Lung (tissue), 12 donors: ENCODE measurements around the gene SLC35F3. TPM values are rescaled to one million over a fixed set of nuclear protein-coding genes. Genes with fewer than 3 reads are reported as not detected.

Experiments
- ATAC-seq: fragments of 200-7000 bp; cut with Tn5 transposase; one replicate; pipeline ENCODE4 v1.9.1; 2020; ENCODE audit warnings: moderate number of reproducible peaks; ENCODE audit not compliant: insufficient read depth, low FRiP score
- DNase-seq, 3 donors: peaks; one replicate each; pipeline ENCODE4 v3.0.0-alpha.2; 2013 to 2017
- H3K27ac ChIP-seq, 2 donors: one replicate each; pipeline ENCODE4 v1.5.1; 2013; ENCODE audit warnings: mild to moderate bottlenecking in 2 of 2, moderate library complexity in 2 of 2, control low read depth in 1 of 2, inconsistent platforms in 1 of 2, low read depth in 1 of 2, low read length in 1 of 2
- H3K27me3 ChIP-seq, 3 donors: one replicate each; pipeline ENCODE4 v1.5.1; 2013; ENCODE audit warnings: low read length in 2 of 3; ENCODE audit not compliant: control insufficient read depth in 3 of 3, insufficient read depth in 3 of 3
- H3K36me3 ChIP-seq, 4 donors: one replicate each; pipeline ENCODE4 v1.5.1; 2013; ENCODE audit warnings: low read length in 4 of 4, mild to moderate bottlenecking in 1 of 4, moderate library complexity in 1 of 4; ENCODE audit not compliant: control insufficient read depth in 4 of 4, insufficient read depth in 4 of 4
- H3K4me1 ChIP-seq, 5 donors: one replicate each; pipeline ENCODE4 v1.5.1; 2013; ENCODE audit warnings: low read length in 5 of 5, mild to moderate bottlenecking in 2 of 5, moderate library complexity in 1 of 5; ENCODE audit not compliant: control insufficient read depth in 5 of 5, insufficient read depth in 5 of 5
- H3K4me3 ChIP-seq: one replicate; pipeline ENCODE4 v1.5.1; 2013; ENCODE audit warnings: mild to moderate bottlenecking, control low read depth, moderate library complexity
- H3K9ac ChIP-seq, 2 donors: one replicate each; pipeline ENCODE4 v1.5.1; 2013; ENCODE audit warnings: low read length in 2 of 2, control low read depth in 1 of 2; ENCODE audit not compliant: insufficient read depth in 1 of 2
- H3K9me3 ChIP-seq, 4 donors: one replicate each; pipeline ENCODE4 v1.5.1; 2013; ENCODE audit warnings: low read length in 3 of 4, mild to moderate bottlenecking in 1 of 4, moderate library complexity in 1 of 4; ENCODE audit not compliant: control insufficient read depth in 4 of 4, insufficient read depth in 3 of 4
- WGBS, 2 donors: extraction: QIAGEN DNeasy Blood & Tissue Kit; methylation state at CpG; one replicate each; pipeline ENCODE4 v1.1.7; 2013; 5-methylcytosine and 5-hydroxymethylcytosine counted together
- polyA plus RNA-seq, 2 donors: library from polyadenylated mRNA; stranded (reverse); fragments of 200-250 nt; gene quantifications; one replicate each; pipeline ENCODE4 v1.2.1, GENCODE V29; 2013
- total RNA-seq, 2 donors: library from RNA; depleted of rRNA in 1 of 2; stranded (reverse); fragments of >200 nt in 1 of 2; gene quantifications; one replicate each; pipeline ENCODE4 v1.2.1, GENCODE V29; 2014 to 2021
- TF ChIP-seq, protein P1 (sequence below): IDR thresholded peaks from 2 replicates; pipeline ENCODE4 v1.5.1; 2012; ENCODE audit warnings: mild to moderate bottlenecking; ENCODE audit errors: control extremely low read depth, extremely low read depth
- donor health status: control.
- donor health status: control.
- donor health status: Bipolar disorder and iron deficiency.
- donor health status: healthy.
- donor health status: DM: yes; HTN: yes; CAD: no.

The SLC35F3 gene
- total and polyA plus RNA-seq, 4 donors = 0.09 to 1.4 (median 0.48) TPM

GRCh38 chr1:234185438-234185837 lies 281.0 kb downstream of the SLC35F3 start:
- TF ChIP-seq, protein P1, sequence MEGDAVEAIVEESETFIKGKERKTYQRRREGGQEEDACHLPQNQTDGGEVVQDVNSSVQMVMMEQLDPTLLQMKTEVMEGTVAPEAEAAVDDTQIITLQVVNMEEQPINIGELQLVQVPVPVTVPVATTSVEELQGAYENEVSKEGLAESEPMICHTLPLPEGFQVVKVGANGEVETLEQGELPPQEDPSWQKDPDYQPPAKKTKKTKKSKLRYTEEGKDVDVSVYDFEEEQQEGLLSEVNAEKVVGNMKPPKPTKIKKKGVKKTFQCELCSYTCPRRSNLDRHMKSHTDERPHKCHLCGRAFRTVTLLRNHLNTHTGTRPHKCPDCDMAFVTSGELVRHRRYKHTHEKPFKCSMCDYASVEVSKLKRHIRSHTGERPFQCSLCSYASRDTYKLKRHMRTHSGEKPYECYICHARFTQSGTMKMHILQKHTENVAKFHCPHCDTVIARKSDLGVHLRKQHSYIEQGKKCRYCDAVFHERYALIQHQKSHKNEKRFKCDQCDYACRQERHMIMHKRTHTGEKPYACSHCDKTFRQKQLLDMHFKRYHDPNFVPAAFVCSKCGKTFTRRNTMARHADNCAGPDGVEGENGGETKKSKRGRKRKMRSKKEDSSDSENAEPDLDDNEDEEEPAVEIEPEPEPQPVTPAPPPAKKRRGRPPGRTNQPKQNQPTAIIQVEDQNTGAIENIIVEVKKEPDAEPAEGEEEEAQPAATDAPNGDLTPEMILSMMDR = no peak

DNA sequence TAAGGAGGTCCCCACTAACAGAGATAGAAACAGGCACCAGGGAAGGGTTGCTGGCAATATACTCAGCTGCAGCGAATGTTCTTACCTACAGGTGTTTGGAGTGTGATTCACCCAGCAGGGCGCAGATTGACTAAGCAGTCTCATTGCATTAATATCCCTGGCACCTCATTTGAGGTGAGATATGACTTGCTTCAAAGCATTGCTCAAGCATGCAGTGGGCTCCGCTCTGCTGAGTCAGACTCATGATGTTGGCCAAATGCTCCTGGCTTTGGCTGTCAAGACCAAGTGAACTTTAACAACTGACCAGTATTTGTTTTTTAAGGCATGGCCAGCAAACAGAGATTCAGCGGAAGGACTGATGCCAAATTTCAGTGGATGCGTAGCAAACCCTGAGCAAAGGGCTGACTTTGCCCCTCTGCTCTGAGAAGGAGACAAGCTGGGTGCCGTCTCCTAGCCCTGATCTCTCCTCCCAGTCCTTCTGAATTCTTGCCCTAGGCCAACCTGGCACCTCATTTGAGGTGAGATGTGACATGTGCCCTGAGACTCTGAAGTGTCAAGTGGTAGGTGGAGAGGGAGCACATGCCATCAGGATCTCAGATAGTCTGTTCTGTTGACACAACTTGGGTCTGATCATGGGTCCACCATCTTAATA lies 281.7 kb downstream of the SLC35F3 start:
- Histone ChIP-seq H3K27ac (no peak overlapping the region), H3K9ac (no peak overlapping the region), H3K27me3 (peaks cover 0 to 3% (median 0%) of the 10 kb centered on the region in 3 donors), H3K36me3 (no peaks in the 10 kb centered on the region), H3K4me3 (no peak overlapping the region), H3K4me1 (no peaks in the 10 kb centered on the region), H3K9me3 (peaks cover 0 to 9% (median 3%) of the 10 kb centered on the region in 4 donors)
- DNase-seq = no peak
- no peak for ATAC-seq
- WGBS, 2 donors = 81 to 88% methylated on average over 6 of the region's 6 CpGs
- TF ChIP-seq, protein P1 = no peak

More at GRCh38 chr1:234185438-234185837, 281.0 kb downstream of the SLC35F3 start:
- no peaks in the 10 kb centered on the region for H3K36me3 ChIP-seq
- no peak overlapping the region for H3K9ac ChIP-seq
- peaks cover 0 to 3% (median 0%) of the 10 kb centered on the region in 3 donors for H3K27me3 ChIP-seq
- H3K4me3 ChIP-seq = no peak overlapping the region
- H3K4me1 ChIP-seq = no peaks in the 10 kb centered on the region
- 94 to 100% methylated on average over 1 of the region's 1 CpG for WGBS, 2 donors
- H3K9me3 ChIP-seq = peaks cover 0 to 9% (median 3%) of the 10 kb centered on the region in 4 donors
- DNase-seq (no peak), ATAC-seq (no peak)
- H3K27ac ChIP-seq = no peak overlapping the region

DNA sequence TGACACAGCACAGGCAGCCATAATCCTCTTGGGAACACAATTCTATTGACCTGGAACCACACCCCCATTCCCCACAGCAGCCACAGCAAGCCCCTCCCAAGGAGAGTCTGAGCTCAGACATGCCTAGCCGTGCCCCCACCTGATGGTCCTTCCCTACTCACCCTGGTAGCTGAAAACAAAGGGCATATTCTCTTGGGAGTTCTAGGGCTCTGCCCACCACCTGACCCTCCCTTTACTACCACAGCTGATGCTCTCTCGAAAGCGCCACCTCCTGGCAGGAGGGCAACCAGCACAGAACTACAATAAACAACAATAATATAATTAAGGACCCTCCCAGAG lies 283.9 kb downstream of the SLC35F3 start:
- no peak overlapping the region for H3K9ac ChIP-seq
- TF ChIP-seq, protein P1 = no peak
- H3K4me3 ChIP-seq = no peak overlapping the region
- no peaks in the 10 kb centered on the region for H3K4me1 ChIP-seq
- 50 to 55% methylated on average over 3 of the region's 3 CpGs for WGBS, 2 donors
- ATAC-seq (no peak), DNase-seq (no peak)
- H3K27ac ChIP-seq = no peak overlapping the region
- H3K9me3 ChIP-seq = peaks cover 0 to 11% (median 5%) of the 10 kb centered on the region in 4 donors
- no peaks in the 10 kb centered on the region for H3K36me3 ChIP-seq
- H3K27me3 ChIP-seq = peaks cover 0 to 3% (median 0%) of the 10 kb centered on the region in 3 donors

DNA sequence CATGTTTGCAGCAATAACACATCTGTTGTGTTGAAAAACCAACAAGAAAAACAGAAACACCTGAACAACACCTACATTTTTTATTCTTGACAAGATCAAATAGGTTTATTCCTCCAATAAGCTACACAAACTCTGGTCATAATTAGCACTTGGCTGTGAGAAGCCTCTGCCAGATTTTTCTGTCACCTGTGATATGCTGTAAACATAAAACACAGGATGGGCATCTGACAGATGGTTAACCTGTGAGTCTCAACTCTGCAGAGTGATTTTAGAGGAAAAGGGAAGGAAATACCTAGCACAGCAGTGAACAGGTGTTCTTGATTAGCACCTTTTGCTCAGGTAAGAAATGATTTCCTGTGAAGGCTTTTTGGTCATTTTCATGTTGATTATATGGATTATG lies 293.4 kb downstream of the SLC35F3 start:
- H3K9ac ChIP-seq = no peak overlapping the region
- no peak overlapping the region for H3K27ac ChIP-seq
- DNase-seq = no peak
- no peaks in the 10 kb centered on the region for H3K4me1 ChIP-seq
- H3K36me3 ChIP-seq = no peaks in the 10 kb centered on the region
- TF ChIP-seq, protein P1 = no peak
- H3K27me3 ChIP-seq = no peaks in the 10 kb centered on the region
- peaks cover 0 to 5% (median 1%) of the 10 kb centered on the region in 4 donors for H3K9me3 ChIP-seq
- no peak for ATAC-seq
- H3K4me3 ChIP-seq = no peak overlapping the region
